HG02610 (cell line): Measurements from ENCODE around the gene FMNL2.

Experiments
- ATAC-seq: cut with Tn5 transposase; IDR thresholded peaks from one replicate; pipeline ENCODE4 v1.9.1; 2021; ENCODE audit warnings: mild to moderate bottlenecking, moderate library complexity; ENCODE audit not compliant: unreplicated experiment

The FMNL2 gene

GRCh38 chr2:152443771-152444170 lies 108.8 kb downstream of the FMNL2 start:
- no peak for ATAC-seq

GRCh38 chr2:152444448-152444847 lies 109.5 kb downstream of the FMNL2 start:
- no peak for ATAC-seq

- no peak for ATAC-seq
Measured at GRCh38 chr2:152445375-152445774, 110.4 kb downstream of the FMNL2 start.

- peak; percentile 73 for ATAC-seq
Measured at GRCh38 chr2:152445791-152446201, 110.8 kb downstream of the FMNL2 start.

- no peak for ATAC-seq
Measured at GRCh38 chr2:152446213-152446612, 111.2 kb downstream of the FMNL2 start.

- ATAC-seq: no peak
Measured at GRCh38 chr2:152447897-152448296, 112.9 kb downstream of the FMNL2 start.

- no peak for ATAC-seq
Measured at GRCh38 chr2:152448606-152449005, 113.6 kb downstream of the FMNL2 start.

GRCh38 chr2:152449578-152449977 lies 114.6 kb downstream of the FMNL2 start:
- no peak for ATAC-seq

- ATAC-seq: no peak
Measured at GRCh38 chr2:152450176-152450575, 115.2 kb downstream of the FMNL2 start.

- no peak for ATAC-seq
Measured at GRCh38 chr2:152452256-152452973, 117.4 kb downstream of the FMNL2 start.

- ATAC-seq: no peak
Measured at GRCh38 chr2:152453129-152453911, 118.3 kb downstream of the FMNL2 start.

- ATAC-seq: no peak
Measured at GRCh38 chr2:152454371-152454770, 119.4 kb downstream of the FMNL2 start.

GRCh38 chr2:152454960-152455359 lies 120.0 kb downstream of the FMNL2 start:
- ATAC-seq: no peak

GRCh38 chr2:152455738-152456137 lies 120.8 kb downstream of the FMNL2 start:
- no peak for ATAC-seq

- no peak for ATAC-seq
Measured at GRCh38 chr2:152456262-152456661, 121.3 kb downstream of the FMNL2 start.

GRCh38 chr2:152458441-152458940 lies 123.5 kb downstream of the FMNL2 start:
- ATAC-seq: no peak

GRCh38 chr2:152459091-152459490 lies 124.1 kb downstream of the FMNL2 start:
- ATAC-seq: no peak

GRCh38 chr2:152460567-152460966 lies 125.6 kb downstream of the FMNL2 start:
- ATAC-seq: no peak

- no peak for ATAC-seq
Measured at GRCh38 chr2:152462120-152462519, 127.1 kb downstream of the FMNL2 start.

- ATAC-seq: no peak
Measured at GRCh38 chr2:152462779-152463178, 127.8 kb downstream of the FMNL2 start.

- ATAC-seq: no peak
Measured at GRCh38 chr2:152464851-152465470, 130.0 kb downstream of the FMNL2 start.

- ATAC-seq: no peak
Measured at GRCh38 chr2:152465541-152465940, 130.6 kb downstream of the FMNL2 start.
